Natural killer cell (primary cell): ENCODE measurements around the gene ZDHHC18. TPM values are rescaled to one million over a fixed set of nuclear protein-coding genes. Genes with fewer than 3 reads are reported as not detected.

Source experiments
- ATAC-seq, 3 donors: fragments of 150-1000 bp in 2 of 3; fragments of 200-7000 bp in 1 of 3; cut with Tn5 transposase; 1 replicate in 1 of 3; 2 replicates in 2 of 3; pipeline ENCODE4 v1.10.0; 2021; ENCODE audit warnings: mild to moderate bottlenecking in 2 of 3, moderate library complexity in 2 of 3
- DNase-seq, 2 donors: peaks; one replicate each; pipeline versions ENCODE4 v3.0.0 to v3.0.0-alpha.2; 2013 to 2021; ENCODE audit warnings: mixed read lengths in 1 of 2
- H3K27ac ChIP-seq: one replicate; pipeline ENCODE4 v1.5.1; 2013; ENCODE audit warnings: mild to moderate bottlenecking, low read length
- H3K27me3 ChIP-seq: one replicate; pipeline ENCODE4 v1.6.1; 2013; ENCODE audit warnings: low read length; ENCODE audit not compliant: control insufficient read depth, insufficient read depth
- H3K36me3 ChIP-seq: one replicate; pipeline ENCODE4 v1.6.1; 2013; ENCODE audit warnings: low read length; ENCODE audit not compliant: control insufficient read depth, insufficient read depth
- H3K4me1 ChIP-seq: one replicate; pipeline ENCODE4 v1.6.1; 2013; ENCODE audit warnings: low read length; ENCODE audit not compliant: control insufficient read depth, insufficient read depth
- H3K4me3 ChIP-seq: one replicate; pipeline ENCODE4 v1.5.1; 2013; ENCODE audit warnings: low read length
- H3K9me3 ChIP-seq: one replicate; pipeline ENCODE4 v1.6.1; 2013; ENCODE audit warnings: low read length; ENCODE audit not compliant: control insufficient read depth, insufficient read depth
- H3K27ac Mint-ChIP-seq, 2 donors: one replicate each; pipeline ENCODE4 v1.8.0; 2022; ENCODE audit warnings: mild to moderate bottlenecking in 2 of 2, mixed read lengths in 2 of 2, moderate library complexity in 1 of 2
- H3K27me3 Mint-ChIP-seq, 2 donors: one replicate each; pipeline ENCODE4 v1.8.0; 2022; ENCODE audit warnings: low read depth in 2 of 2, mixed read lengths in 2 of 2
- H3K36me3 Mint-ChIP-seq: one replicate; pipeline ENCODE4 v1.8.0; 2022; ENCODE audit warnings: mixed read lengths
- H3K4me1 Mint-ChIP-seq, 2 donors: one replicate each; pipeline ENCODE4 v1.8.0; 2022; ENCODE audit warnings: mixed read lengths in 2 of 2
- H3K4me3 Mint-ChIP-seq: one replicate; pipeline ENCODE4 v1.8.0; 2022; ENCODE audit warnings: mild to moderate bottlenecking, moderate library complexity, mixed read lengths
- H3K9me3 Mint-ChIP-seq, 2 donors: one replicate each; pipeline ENCODE4 v1.8.0; 2022; ENCODE audit warnings: mixed read lengths in 2 of 2
- WGBS: methylation state at CpG from one replicate; pipeline ENCODE4 v1.1.7; 2013; ENCODE audit warnings: missing lambda C conversion rate; ENCODE audit not compliant: insufficient coverage; 5-methylcytosine and 5-hydroxymethylcytosine counted together
- intact Hi-C: fragments of 100-400 bp; cut with micrococcal nuclease; formaldehyde crosslinking; loops from one replicate; pipeline ENCODE4 v1.14.2; 2022
- total RNA-seq, 4 donors: library from RNA; stranded (reverse); fragments of 120-200 nt in 1 of 4; gene quantifications; one replicate each; pipeline versions ENCODE4 v1.2.3 to v1.2.4, GENCODE V29; 2013 to 2022
- TF ChIP-seq, protein P1 (sequence below): fragments of 200-600 bp; IDR thresholded peaks from one replicate; pipeline ENCODE4 v1.8.0; 2022; ENCODE audit warnings: antibody characterized with exemption

The ZDHHC18 gene
- total RNA-seq, 3 donors from 2014 or later (not counting 1 experiment from before 2014, with no cell fraction given): 70.0 to 74.6 (median 72.3) TPM

DNA sequence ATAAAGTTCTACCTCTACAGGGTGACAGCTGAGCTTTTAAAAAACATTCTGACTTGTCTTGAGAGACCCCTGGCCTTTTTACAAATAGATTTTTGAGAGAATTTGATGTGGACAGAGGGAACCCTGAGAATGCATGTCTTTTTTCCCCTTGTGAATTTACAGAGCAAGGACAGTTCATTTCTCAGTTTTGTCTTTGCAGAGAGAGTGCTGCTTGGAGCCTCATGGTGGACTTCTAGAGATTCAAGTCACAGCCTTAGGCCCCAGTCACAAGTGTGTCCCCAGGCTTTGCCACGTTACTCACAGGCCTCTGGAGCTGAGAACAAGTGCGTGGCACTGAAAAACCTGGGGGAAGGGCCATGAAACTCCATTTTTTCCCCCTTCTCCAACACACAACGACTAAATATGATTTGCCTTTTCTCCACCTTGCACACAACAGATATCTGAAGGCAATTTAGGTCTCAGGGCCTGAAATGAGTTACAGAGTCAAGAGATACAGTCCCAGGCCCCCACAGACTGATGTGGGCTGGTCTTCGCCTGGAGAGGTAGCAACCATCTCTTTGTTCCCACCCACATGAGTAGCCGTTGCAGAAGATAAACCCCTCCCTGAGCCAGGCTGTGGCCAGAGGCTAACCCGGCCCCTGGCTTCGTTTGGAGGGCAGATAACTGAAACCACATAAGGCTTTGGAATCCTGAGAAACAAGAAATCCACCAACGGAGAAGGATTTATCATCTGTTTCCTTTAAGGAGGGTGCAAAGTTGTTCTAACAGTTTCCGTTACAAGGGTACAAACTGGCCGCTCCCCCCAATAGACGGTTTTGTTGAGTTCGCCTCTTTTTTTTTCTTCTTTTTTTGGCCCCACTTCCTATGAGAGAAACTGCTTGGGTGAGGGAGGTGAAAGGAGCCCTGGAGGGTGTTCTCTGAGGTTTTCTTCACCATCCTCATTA lies 39.8 kb upstream of the ZDHHC18 start:
- Mint-ChIP-seq H3K27me3 (no peaks in the 10 kb centered on the region), H3K36me3 (no peaks in the 10 kb centered on the region), H3K4me1 (peaks cover 84 to 90% of the 10 kb centered on the region in 2 donors), H3K27ac (peak overlapping the region; percentile 100), H3K9me3 (no peaks in the 10 kb centered on the region), H3K4me3 (peak overlapping the region; percentile 100)
- no peaks in the 10 kb centered on the region for H3K27me3 ChIP-seq
- intact Hi-C loops: loop anchor here (1.0 to 10.0 kb wide), 6 partner anchors 42 to 412 kb away; partner anchors contain the start of genes NUDC and ZNF683
- DNase-seq: peak; percentile 27 to 56
- H3K27ac ChIP-seq: peak overlapping the region; percentile 96
- H3K36me3 ChIP-seq: peaks cover 16% of the 10 kb centered on the region
- peak; percentile 5 to 24 (median 20) for ATAC-seq
- no peaks in the 10 kb centered on the region for H3K9me3 ChIP-seq
- H3K4me1 ChIP-seq: peaks cover 63% of the 10 kb centered on the region
- TF ChIP-seq, protein P1, sequence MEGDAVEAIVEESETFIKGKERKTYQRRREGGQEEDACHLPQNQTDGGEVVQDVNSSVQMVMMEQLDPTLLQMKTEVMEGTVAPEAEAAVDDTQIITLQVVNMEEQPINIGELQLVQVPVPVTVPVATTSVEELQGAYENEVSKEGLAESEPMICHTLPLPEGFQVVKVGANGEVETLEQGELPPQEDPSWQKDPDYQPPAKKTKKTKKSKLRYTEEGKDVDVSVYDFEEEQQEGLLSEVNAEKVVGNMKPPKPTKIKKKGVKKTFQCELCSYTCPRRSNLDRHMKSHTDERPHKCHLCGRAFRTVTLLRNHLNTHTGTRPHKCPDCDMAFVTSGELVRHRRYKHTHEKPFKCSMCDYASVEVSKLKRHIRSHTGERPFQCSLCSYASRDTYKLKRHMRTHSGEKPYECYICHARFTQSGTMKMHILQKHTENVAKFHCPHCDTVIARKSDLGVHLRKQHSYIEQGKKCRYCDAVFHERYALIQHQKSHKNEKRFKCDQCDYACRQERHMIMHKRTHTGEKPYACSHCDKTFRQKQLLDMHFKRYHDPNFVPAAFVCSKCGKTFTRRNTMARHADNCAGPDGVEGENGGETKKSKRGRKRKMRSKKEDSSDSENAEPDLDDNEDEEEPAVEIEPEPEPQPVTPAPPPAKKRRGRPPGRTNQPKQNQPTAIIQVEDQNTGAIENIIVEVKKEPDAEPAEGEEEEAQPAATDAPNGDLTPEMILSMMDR: no peak
- H3K4me3 ChIP-seq: peak overlapping the region; percentile 79
- 2% methylated on average over 10 of the region's 12 CpGs for WGBS

DNA sequence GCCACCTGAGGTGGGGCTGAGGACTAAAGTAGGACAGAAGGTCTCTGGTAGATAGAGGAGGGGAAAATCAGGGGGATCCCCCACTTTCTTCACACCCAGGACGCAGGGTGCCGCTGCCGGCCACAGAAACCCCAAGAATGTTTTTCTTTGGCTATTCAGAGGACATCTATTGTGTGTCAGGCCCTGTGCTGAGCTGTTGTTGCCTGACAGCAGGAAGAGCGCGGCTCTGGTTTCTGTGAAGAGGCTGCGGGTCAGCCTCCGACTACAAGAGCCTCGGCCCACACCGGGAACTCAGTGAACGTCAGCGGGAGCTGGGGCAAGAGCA lies 39.1 kb upstream of the ZDHHC18 start:
- no peaks in the 10 kb centered on the region for H3K27me3 Mint-ChIP-seq
- Histone ChIP-seq H3K9me3 (no peaks in the 10 kb centered on the region), H3K4me1 (peaks cover 63% of the 10 kb centered on the region), H3K27ac (peak overlapping the region; percentile 96), H3K27me3 (no peaks in the 10 kb centered on the region), H3K36me3 (peaks cover 14% of the 10 kb centered on the region), H3K4me3 (peak overlapping the region; percentile 79)
- peaks cover 80 to 86% of the 10 kb centered on the region in 2 donors for H3K4me1 Mint-ChIP-seq
- 0% methylated on average over 11 of the region's 11 CpGs for WGBS
- peak overlapping the region; percentile 100 for H3K27ac Mint-ChIP-seq
- ATAC-seq: peak; percentile 60 to 82 (median 76)
- TF ChIP-seq, protein P1: no peak
- H3K36me3 Mint-ChIP-seq: no peaks in the 10 kb centered on the region
- peak; percentile 83 to 89 for DNase-seq
- no peaks in the 10 kb centered on the region for H3K9me3 Mint-ChIP-seq
- intact Hi-C loops: loop anchor here (1.0 to 10.0 kb wide), 6 partner anchors 43 to 413 kb away; partner anchors contain the start of genes NUDC and ZNF683
- H3K4me3 Mint-ChIP-seq: peak overlapping the region; percentile 100

- TF ChIP-seq, protein P1: no peak
- peak within 1 kb of the TSS; percentile 79 for H3K4me3 ChIP-seq
- peak; percentile 65 to 87 (median 70) for ATAC-seq
- Mint-ChIP-seq H3K27me3 (no peaks in the 10 kb centered on the region), H3K4me3 (peak within 1 kb of the TSS; percentile 100), H3K4me1 (peaks cover 74 to 84% of the 10 kb centered on the region in 2 donors), H3K27ac (peak within 1 kb of the TSS; percentile 100), H3K36me3 (no peaks in the 10 kb centered on the region), H3K9me3 (no peaks in the 10 kb centered on the region)
- H3K27ac ChIP-seq: peak within 1 kb of the TSS; percentile 96
- peaks cover 63% of the 10 kb centered on the region for H3K4me1 ChIP-seq
- H3K36me3 ChIP-seq: peaks cover 8% of the 10 kb centered on the region
- no peaks in the 10 kb centered on the region for H3K9me3 ChIP-seq
- intact Hi-C loops: loop anchor here (1.0 to 10.0 kb wide), 7 partner anchors 44 to 413 kb away; partner anchors contain the start of genes NUDC and ZNF683
- DNase-seq: peak; percentile 90 to 95
- under 1% methylated on average over 63 of the region's 63 CpGs for WGBS
- H3K27me3 ChIP-seq: no peaks in the 10 kb centered on the region
Observed at GRCh38 chr1:26787706-26788514, 38.6 kb upstream of the ZDHHC18 start, which contains the start of gene PIGV. Gene PIGV, plus strand, starts transcription at chr1:26787950. Its CDS starts 2,866 bp downstream, at chr1:26790816.
